ENCODE data around the gene VCPKMT.

- TF ChIP-seq, protein P1, sequence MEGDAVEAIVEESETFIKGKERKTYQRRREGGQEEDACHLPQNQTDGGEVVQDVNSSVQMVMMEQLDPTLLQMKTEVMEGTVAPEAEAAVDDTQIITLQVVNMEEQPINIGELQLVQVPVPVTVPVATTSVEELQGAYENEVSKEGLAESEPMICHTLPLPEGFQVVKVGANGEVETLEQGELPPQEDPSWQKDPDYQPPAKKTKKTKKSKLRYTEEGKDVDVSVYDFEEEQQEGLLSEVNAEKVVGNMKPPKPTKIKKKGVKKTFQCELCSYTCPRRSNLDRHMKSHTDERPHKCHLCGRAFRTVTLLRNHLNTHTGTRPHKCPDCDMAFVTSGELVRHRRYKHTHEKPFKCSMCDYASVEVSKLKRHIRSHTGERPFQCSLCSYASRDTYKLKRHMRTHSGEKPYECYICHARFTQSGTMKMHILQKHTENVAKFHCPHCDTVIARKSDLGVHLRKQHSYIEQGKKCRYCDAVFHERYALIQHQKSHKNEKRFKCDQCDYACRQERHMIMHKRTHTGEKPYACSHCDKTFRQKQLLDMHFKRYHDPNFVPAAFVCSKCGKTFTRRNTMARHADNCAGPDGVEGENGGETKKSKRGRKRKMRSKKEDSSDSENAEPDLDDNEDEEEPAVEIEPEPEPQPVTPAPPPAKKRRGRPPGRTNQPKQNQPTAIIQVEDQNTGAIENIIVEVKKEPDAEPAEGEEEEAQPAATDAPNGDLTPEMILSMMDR (IDR thresholded peaks at IDR 0.05) = no peak
- no peak for TF ChIP-seq POLR2A (IDR thresholded peaks at IDR 0.05)
Measured at GRCh38 chr14:50148799-50149198, 32.4 kb upstream of the VCPKMT start.

All from Peyer's patch (tissue), 4 donors.